Inferior parietal cortex (tissue), 1 donor: ENCODE results near the gene NSMCE1.
A peak's percentile ranks its signal among the peaks of the same experiment; 100 is the strongest.

Source experiments
- DNase-seq: peaks from one replicate; pipeline ENCODE4 v3.0.0-alpha.2; 2016; ENCODE audit errors: extremely low spot score

Gene NSMCE1, protein sequence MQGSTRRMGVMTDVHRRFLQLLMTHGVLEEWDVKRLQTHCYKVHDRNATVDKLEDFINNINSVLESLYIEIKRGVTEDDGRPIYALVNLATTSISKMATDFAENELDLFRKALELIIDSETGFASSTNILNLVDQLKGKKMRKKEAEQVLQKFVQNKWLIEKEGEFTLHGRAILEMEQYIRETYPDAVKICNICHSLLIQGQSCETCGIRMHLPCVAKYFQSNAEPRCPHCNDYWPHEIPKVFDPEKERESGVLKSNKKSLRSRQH

DNA sequence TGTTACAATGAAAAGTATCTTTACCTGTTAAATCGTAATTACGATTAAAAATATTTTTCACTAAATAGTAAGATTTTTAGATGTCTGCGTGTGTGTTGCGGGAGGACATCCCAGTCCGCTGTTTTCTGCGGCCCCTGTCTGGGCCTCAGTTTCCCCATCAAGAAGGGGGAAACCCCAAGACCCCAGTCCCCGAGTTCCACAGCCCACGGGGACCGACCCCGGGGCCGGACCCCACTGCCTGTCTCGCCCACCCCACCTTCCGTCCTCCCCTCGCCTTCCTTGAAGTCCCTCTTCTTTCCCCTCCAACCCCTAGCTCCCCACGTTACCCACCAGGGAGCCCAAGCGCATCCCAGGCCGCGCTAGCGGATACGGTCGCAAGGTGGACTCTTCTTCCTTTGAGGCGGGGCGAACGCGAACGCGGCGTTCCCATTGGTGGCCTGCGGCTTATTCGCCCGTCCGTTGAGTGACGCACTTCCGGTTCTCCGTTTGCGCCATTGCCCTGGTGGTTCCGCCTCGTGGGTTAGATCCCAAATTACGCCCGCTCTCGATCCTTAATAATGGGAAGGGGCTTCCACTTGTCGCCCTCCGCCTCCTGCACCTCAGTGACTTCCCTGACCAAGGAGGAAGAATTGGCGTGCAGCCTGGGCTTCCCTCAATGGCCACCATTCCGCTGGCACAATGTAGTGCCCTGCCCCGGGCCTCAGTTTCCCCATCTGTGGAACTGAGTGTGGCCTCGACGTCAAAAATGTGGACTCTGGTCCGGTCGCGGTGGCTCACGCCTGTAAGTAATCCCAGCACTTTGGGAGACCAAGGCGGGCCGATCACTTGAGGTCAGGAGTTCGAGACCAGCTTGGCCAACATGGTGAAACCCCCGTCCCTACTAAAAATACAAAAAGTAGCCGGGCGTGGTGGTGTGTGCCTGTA lies at the start of gene NSMCE1:
NSMCE1 (minus strand) TSS at position 397 of the 924 bp plus-strand sequence. CDS start 11,202 bp downstream, outside the sequence.
- DNase-seq = peak; percentile 97

DNA sequence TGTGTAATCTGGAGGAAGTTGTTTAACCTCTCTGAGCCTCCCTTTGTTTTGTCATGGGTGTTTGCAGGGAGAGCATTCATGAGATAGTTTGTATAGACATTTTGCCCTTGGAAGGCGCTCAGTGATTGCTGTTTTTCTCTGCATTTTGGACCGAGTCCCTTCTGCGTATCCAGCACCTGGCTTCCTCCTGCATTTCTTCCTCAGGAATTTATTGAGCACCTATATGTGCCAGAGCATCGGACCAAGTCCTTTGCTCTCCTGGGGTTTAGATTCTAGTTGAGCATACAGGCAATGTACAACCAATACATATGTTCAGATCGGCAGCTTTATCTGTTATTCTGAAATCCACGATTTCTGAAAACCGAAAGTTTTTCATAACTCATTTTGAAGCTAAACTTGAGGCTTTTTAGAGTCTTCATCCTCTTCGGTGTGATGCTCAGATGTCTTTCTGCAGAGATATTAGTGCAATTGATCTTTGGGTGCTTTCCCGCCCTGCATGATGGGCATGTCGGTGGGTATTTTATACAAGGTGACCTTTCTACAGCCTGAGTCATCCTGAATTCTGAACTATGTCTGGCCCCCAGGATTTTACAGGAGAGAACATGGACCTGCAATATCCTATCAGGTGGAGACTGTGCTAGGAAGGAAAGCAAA lies 49.3 kb upstream of the NSMCE1 start:
- DNase-seq = no peak

DNA sequence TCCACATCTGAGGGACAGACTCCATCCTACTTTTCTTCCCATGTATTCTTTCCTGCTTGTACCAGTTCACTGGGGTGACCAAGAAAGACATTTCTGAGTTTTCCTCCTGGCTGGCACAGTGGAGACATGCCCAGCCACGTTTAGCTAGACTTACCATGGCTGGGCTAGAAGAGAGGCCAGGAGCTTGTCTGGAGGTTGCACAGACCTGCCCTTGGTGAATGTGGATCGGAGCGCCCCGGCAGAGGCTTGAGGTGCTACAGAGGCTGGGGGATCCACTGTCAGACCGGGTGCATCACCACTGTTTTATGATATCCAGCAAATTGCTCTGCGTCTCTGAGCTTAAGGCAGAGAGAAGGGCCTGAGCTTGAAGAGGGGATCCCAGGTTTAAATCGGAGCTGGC lies 48.7 kb upstream of the NSMCE1 start:
- no peak for DNase-seq

DNA sequence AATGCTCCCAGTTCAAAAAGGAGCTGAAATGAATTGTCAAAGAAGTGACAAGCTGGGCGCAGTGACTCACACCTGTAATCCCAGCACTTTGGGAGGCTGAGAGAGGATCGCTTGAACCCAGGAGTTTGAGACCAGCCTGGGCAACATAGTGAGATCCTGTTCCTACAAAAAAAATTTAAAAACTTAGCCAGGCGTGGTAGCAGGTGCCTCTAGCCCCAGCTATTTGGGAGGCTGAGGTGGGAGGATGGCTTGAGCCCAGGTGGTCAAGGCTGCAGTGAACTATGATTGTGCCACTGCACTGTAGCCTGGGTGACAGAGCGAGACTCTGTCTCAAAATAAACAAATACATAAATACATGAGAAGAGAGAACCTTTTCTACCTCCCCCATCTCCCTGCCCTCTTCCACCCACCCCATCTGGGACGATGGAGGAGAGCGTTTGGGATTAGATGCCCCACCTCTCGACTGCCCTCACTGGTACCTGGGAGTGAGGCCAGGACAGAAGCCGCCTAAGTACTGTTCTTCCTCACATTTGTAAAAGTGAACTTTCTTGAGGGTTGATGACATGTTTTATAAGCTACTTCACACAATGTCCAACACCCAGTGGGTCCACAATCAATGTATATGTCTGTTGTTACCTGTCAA lies 47.6 kb upstream of the NSMCE1 start:
- DNase-seq = no peak

DNA sequence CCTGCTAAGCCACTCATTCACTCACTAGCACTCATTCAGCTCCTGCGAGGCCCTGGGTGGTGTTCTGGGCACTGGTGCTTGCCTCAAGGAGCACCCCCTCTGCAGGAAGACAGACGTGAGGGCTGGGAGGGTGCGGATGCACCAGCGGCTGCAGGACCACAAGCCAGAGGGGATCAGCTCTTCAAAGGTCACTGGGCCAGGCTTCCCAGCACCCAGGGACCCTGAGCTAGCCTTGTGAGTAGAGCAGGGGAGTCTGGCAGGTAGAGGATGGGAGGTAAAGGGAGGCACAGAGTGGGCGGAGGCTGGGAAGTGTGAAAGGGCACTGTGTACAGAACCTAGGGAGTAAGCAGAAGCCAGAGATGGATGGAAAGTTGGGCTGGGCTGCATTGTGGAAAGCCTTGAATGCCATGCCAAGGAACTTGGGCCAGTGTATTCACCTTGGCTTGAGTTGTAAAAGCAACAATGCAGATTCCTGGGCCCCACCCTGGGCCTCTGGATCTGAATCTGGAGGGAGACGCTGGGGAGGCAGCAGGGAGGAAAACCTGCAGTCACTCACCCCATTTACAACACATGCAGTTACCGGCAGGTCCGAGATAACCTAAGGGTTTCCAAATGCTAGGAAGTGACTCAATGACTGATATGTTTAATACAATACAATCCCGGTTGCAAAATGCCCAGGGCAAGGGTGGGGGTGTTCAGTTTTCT lies 46.9 kb upstream of the NSMCE1 start:
- DNase-seq = no peak

DNA sequence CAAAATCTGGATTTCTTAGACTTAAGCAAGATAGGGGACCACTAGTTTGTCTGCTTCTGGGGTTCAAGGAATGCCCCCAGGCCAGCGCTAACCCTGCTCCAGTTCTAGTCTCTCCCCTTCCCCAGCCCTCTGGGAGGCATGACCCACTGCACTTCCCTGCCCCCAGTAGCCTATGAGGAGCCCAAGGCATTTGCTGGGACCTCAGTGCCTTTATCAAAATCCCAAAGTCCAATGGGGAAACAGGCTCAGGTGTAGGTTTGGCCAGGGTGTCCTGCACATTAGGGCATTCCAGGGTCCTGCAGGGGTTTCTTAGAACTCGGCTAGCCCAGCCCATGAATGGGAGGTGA lies 46.4 kb upstream of the NSMCE1 start:
- DNase-seq = no peak

DNA sequence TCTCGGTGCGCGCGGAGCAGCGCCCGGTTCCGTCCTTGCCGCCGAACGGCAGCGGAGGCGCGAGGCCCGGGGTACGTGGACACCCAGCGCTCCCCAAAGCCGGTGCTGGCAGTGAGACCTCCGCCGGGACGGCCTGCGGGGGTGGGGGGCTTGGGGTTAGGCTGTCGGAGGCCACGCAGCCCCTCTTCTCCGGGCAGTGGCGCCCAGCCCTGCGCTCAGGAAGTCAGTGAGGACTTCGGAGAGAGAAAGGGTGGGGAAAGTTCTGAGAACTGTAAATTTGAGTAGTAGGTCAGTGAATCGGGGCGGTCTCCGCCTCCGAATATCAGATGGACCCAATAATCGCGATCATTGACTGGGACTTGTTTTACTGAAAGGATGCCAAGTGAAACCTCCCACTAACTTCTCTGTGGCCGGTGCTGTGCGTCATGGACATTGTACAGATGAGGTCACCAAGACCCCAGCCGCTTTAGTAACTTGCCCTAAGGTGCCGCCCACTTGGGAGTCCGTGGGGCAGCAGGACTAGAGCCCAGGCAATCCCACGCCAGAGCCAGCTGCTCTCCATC lies 45.7 kb upstream of the NSMCE1 start:
- DNase-seq = no peak

DNA sequence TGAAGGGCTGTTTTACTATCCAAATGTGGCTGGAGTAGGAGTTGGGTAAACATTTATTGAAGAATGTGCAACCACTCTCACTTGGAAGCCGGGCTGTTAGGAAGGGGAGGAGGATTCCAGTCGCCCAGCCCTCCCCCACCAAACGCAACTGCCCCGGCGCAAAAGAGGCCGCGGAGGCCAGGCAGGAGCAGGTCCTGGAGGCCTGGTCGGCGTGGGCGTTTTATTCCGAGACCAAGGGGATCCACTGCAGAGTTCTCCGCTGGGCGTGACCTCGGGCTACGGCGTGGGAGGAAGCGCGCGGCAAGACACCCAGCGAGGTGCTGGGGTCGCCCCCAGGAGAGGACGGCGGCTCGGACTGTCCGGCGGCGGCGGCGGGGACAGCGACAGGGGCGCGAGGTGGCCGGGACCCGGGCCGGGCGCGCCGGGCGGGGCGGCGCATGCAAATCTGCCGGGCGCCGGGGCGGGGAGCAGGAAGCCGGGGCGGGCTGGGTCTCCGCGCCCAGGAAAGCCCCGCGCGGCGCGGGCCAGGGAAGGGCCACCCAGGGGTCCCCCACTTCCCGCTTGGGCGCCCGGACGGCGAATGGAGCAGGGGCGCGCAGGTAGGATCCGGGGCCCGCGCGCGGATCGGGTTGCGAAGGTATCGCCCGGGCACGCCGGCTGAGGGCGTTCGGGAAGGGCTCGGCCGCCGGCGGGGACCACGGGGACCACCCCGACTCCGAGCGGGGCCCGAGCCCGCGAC lies 45.0 kb upstream of the NSMCE1 start, which contains the start of gene IL4R:
IL4R (plus strand) TSS at position 553 of the 739 bp plus-strand sequence. CDS start 26,230 bp downstream, outside the sequence.
- no peak for DNase-seq

DNA sequence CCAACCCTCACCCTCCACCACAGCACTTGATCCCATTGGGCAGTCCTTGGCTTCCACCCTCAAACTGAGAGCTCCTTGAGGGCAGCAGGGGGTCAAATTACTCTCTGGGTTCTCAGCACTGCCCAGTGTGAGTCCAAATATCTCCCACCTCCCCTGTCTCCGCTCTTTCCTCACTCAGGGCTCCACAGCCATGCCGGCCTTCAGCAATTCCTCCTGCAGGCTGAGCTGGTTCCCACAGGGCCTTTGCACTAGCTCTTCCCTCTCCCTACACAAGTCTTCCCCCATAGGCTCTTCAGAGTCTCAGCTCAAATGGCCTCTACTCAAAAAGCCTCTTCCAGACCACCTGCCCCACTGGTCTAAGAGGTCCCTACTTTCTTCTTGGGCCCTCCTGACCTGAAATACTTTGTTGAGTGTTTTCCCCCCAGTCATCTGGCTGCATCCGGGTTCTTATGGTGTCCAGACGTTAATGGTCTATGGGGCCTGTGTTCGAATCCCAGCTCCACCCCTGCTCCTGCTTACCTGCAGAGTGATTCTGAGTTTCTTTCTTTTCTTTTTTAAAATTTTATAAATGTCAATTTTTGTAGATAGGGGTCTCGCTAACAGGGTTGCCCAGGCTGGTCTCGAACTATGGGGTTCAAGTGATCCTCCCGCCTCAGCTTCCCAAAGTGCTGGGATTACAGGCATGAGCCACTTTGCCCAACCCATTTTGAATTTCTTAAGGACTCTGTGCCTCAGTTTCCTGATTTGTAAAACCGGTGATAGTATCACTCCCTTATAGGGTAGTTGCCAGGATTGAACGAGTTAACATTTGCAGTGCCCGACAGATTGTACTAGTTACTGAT lies 44.2 kb upstream of the NSMCE1 start:
- no peak for DNase-seq

DNA sequence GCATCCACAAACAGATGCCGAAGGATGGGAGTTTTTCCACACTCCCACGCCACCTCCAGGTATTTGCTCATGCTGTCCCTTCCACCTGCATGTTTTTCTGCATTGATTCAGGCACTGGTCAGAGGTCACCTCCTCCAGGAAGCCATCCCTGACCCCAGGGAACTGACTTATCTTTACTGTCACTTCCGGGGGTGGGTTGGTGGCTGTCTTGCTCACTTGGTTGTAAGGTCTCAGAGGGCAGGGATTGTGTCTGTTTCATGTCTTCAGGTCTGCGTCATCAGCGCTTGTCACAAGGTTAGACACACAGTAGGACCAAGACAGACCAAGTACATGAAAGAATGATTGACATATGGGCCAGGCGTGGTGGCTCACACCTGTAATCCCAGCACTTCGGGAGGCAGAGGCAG lies 43.3 kb upstream of the NSMCE1 start:
- no peak for DNase-seq

DNA sequence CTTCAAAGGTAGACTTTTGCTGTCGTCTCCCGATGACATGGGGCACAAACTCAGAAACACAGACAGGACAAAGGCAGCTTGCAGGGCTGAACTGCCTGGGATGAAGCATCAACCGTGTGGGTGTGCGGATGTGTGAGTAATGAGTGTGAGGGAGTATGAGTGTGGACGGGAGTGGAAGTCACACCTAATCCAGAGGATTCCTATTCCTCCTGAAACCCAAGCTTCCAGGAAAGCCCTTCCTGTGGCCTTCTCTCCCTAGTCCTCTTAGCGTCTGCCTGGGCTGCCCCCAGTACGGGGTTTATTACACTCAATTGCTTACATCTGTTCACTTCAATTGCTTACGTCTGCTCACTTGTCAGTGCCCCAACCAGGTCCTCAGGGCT lies 42.9 kb upstream of the NSMCE1 start:
- no peak for DNase-seq

DNA sequence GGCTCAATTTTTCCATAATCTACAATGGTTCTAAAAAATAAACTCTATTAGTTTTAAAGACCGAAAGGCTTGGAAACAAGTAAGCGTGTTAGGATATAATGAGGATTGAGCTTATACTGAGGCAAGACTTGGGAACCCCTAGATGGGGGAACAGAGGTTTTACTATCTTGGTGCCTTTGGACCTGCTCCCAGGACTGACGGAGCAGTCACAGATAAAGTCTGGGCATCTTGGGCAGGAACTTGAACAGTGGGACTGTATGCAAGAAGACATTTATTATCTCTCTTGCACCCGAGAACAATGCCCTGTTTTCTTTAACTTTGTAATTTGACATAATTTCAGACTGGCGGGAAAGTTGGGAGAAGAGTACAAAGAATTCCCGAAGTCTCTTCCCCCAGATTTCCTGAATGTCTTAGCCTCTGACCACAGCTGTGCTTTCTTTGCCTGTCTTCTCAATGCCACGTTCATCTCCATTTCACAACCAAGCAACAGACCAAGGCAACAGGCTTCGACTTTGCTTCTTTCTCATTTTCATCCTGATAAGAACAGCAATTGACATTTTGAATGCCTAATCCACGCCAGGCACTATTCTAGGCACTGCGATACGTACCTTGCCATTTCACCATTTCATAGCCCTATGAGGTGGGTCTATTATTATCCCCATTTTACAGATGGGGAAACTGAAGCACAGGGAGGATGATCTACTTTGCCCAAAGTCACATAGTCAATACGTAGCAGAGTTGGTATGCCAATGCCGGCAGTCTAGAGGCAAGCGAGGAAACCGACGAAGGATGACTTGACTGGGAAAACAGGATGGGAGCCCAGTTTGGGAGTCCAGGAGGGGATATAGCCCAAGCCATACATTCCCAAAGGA lies 42.2 kb upstream of the NSMCE1 start:
- no peak for DNase-seq

DNA sequence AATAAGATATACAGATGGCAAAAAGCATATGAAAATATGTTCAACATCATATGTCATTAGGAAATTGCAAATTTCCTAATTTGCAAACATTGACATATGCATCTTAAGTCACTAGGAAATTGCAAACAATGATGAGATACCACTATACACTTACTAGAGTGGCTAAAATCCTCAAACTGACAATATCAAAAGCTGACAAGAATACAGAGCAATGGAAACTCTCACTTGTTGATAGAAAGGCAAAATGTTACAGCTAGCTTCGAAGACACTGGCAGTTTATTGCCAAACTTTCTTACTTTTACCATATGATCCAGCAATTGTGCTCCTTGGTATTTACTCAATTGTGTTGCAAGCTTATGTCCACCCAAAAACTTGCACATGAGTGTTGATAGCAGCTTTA lies 40.2 kb upstream of the NSMCE1 start:
- no peak for DNase-seq

DNA sequence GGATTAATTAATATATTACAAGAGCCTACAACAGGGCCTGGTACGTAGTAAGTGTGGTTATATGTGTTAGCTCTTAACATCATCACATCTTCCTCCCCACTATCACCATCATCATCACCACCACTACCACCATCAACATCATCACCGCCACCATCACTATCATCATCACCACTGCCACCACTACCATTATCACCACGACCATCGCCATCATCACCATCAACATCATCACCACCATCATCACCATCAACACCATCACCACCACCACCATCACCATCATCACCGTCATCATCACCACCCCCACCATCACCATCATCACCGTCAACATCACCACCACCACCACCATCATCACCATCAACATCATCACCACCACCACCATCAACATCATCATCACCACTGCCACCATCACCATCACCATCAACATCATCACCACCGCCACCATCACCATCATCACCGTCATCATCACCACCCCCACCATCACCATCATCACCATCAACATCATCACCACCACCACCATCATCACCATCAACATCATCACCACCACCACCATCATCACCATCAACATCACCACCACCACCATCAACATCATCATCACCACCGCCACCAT lies 37.4 kb upstream of the NSMCE1 start:
- DNase-seq = no peak

DNA sequence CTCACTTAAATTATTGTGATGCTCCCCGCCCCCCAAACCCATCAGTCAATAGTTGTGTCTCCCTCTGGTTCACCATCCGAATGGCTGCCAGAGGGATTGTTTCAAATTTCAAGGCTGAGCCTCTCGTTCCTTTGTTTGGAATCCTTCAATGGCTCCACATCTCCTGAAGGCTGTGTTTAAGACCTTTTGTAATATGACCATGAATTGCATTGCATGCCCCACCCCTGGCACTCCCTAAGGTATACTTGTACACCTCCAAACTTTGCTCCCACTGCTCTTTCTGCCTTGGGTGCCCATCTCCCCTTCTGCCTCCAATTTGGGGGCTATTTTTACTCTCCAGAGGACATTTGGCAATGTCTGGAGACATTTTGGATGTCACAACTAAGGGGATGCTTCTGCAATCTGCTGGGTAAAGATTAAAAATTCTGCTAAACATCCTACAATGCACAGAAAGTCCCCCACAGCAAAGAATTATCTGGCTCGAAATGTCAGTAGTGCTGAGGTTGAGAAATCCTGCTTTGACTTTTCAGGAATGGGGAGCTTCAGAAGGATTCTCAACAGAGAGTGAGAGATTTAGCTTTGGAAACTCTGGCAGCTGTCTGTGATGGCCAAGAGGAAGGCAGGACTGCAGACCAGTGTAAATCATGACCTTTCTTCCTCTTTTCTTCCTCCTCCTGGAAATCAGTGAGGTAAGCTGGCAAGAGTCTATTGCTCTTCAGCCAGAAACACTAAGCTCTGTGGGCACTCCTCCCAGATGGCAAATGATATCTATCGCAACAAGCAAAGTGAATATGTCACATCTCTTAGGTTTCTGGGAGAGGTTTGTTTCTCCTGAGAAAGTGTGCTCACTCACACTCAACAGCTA lies 36.5 kb upstream of the NSMCE1 start:
- no peak for DNase-seq

DNA sequence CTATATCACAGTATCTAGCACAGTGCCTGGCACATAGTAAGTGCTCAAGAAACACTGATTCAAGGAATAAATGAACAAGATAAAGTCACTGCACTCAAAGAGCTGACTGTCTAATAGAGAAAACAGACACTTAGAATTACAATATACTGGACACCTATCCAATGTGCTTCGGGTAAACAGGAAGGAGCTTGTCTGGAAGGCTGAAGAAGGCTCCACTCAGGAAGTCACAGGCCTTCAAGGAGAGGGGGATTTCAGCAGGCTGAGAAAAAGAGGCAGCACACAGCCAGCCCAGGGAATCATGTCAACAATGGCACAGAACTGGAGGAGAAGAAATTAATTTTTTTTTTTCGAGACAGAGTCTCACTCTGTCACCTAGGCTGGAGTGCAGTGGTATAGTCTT lies 35.5 kb upstream of the NSMCE1 start:
- DNase-seq = no peak
